SU-DHL-6 (cell line): ENCODE results near the gene ZNF84.

Experiments used
- EZH2phosphoT487 ChIP-seq: fragments of 200-600 bp; sonication (generic), shearing (Covaris generic); conservative IDR thresholded peaks from 2 replicates; pipeline ENCODE4 v1.6.1; 2018; ENCODE audit warnings: mild to moderate bottlenecking, antibody characterized with exemption, low read length, moderate library complexity, mixed read lengths
- TF ChIP-seq, protein P1 (sequence below): fragments of 200-600 bp; sonication (generic); IDR thresholded peaks from one replicate; pipeline ENCODE4 v1.5.1; 2017; ENCODE audit warnings: antibody characterized with exemption, mild to moderate bottlenecking, low read length, moderate library complexity; ENCODE audit not compliant: insufficient read depth, poor library complexity, severe bottlenecking

DNA sequence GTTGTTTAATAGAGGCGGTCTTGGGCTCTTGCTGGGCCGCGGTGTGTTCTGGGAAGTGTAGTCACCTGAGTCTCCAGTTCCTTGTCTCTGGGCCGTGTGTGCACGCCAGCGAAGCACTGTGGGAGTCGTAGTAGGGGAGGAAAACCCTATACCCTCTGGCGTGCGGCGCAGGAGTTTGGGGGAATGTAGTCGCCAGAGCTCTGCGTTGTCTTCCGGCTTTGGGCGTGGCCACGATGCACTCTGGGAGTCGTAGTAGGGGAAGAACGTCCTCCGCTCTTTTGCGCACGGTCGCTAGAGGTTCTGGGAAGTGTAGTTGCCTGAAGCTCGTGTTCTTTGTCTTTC, 42.7 kb downstream of the ZNF84 start:
- TF ChIP-seq, protein P1, sequence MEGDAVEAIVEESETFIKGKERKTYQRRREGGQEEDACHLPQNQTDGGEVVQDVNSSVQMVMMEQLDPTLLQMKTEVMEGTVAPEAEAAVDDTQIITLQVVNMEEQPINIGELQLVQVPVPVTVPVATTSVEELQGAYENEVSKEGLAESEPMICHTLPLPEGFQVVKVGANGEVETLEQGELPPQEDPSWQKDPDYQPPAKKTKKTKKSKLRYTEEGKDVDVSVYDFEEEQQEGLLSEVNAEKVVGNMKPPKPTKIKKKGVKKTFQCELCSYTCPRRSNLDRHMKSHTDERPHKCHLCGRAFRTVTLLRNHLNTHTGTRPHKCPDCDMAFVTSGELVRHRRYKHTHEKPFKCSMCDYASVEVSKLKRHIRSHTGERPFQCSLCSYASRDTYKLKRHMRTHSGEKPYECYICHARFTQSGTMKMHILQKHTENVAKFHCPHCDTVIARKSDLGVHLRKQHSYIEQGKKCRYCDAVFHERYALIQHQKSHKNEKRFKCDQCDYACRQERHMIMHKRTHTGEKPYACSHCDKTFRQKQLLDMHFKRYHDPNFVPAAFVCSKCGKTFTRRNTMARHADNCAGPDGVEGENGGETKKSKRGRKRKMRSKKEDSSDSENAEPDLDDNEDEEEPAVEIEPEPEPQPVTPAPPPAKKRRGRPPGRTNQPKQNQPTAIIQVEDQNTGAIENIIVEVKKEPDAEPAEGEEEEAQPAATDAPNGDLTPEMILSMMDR, result no peak
- no peak for TF ChIP-seq EZH2phosphoT487
